H9 (cell line): ENCODE measurements around the gene AFF1. TPM values are rescaled to one million over a fixed set of nuclear protein-coding genes. Genes with fewer than 3 reads are reported as not detected.
A peak's percentile ranks its signal among the peaks of the same experiment; 100 is the strongest.

Experiments
- DNase-seq: peaks from one replicate; pipeline ENCODE4 v3.0.0-alpha.2; 2017
- H2AFZ ChIP-seq: one replicate; pipeline ENCODE4 v1.6.1; 2013; ENCODE audit warnings: mild to moderate bottlenecking, low read length, control low read depth, moderate library complexity
- H2AK5ac ChIP-seq: 2 replicates; pipeline ENCODE4 v1.6.1; 2013; ENCODE audit warnings: low read length, control low read depth, mixed read lengths; ENCODE audit not compliant: insufficient read length
- H2BK120ac ChIP-seq: one replicate; pipeline ENCODE4 v1.6.1; 2013; ENCODE audit warnings: low read depth, mild to moderate bottlenecking, low read length, control low read depth, inconsistent platforms; ENCODE audit not compliant: poor library complexity, severe bottlenecking
- H2BK12ac ChIP-seq: 2 replicates; pipeline ENCODE4 v1.6.1; 2013; ENCODE audit warnings: low read length, control low read depth, mixed read lengths, low read depth; ENCODE audit not compliant: insufficient read length
- H2BK15ac ChIP-seq: 2 replicates; pipeline ENCODE4 v1.6.1; 2013; ENCODE audit warnings: low read depth, low read length, control low read depth
- H2BK20ac ChIP-seq: one replicate; pipeline ENCODE4 v1.6.1; 2013; ENCODE audit warnings: low read depth, mild to moderate bottlenecking, low read length, control low read depth, inconsistent platforms; ENCODE audit not compliant: poor library complexity, severe bottlenecking
- H2BK5ac ChIP-seq: 2 replicates; pipeline ENCODE4 v1.6.1; 2013; ENCODE audit warnings: low read length, control low read depth, mixed read lengths; ENCODE audit not compliant: insufficient read length
- H3K14ac ChIP-seq: 2 replicates; pipeline ENCODE4 v1.6.1; 2013; ENCODE audit warnings: low read length, control low read depth; ENCODE audit not compliant: insufficient read depth
- H3K18ac ChIP-seq: 2 replicates; pipeline ENCODE4 v1.6.1; 2013; ENCODE audit warnings: low read depth, mild to moderate bottlenecking, mixed read lengths, low read length, control low read depth; ENCODE audit not compliant: insufficient read length
- H3K23ac ChIP-seq: 2 replicates; pipeline ENCODE4 v1.6.1; 2013; ENCODE audit warnings: low read length, control low read depth, mixed read lengths, low read depth; ENCODE audit not compliant: insufficient read length
- H3K23me2 ChIP-seq: 2 replicates; pipeline ENCODE4 v1.6.1; 2013; ENCODE audit warnings: low read depth, mild to moderate bottlenecking, mixed read lengths, low read length, control low read depth; ENCODE audit not compliant: insufficient read length, poor library complexity, severe bottlenecking
- H3K27ac ChIP-seq: 2 replicates; pipeline ENCODE4 v1.5.1; 2013; ENCODE audit warnings: low read length, control low read depth, mixed read lengths, low read depth; ENCODE audit not compliant: insufficient read length
- H3K27me3 ChIP-seq: 2 replicates; pipeline ENCODE4 v1.6.1; 2013; ENCODE audit warnings: low read length, control low read depth, inconsistent platforms; ENCODE audit not compliant: insufficient read depth
- H3K4ac ChIP-seq: 2 replicates; pipeline ENCODE4 v1.6.1; 2013; ENCODE audit warnings: low read depth, mild to moderate bottlenecking, control low read depth, inconsistent platforms, low read length, moderate library complexity
- H3K4me1 ChIP-seq: 2 replicates; pipeline ENCODE4 v1.6.1; 2013; ENCODE audit warnings: low read length, control low read depth, inconsistent platforms; ENCODE audit not compliant: insufficient read depth
- H3K4me2 ChIP-seq: 2 replicates; pipeline ENCODE4 v1.6.1; 2013; ENCODE audit warnings: low read length, control low read depth, mixed read lengths; ENCODE audit not compliant: insufficient read length, insufficient read depth
- H3K56ac ChIP-seq: 2 replicates; pipeline ENCODE4 v1.6.1; 2013; ENCODE audit warnings: low read depth, mild to moderate bottlenecking, mixed read lengths, low read length, control low read depth; ENCODE audit not compliant: insufficient read length
- H3K79me1 ChIP-seq: 2 replicates; pipeline ENCODE4 v1.6.1; 2013; ENCODE audit warnings: low read depth, mild to moderate bottlenecking, moderate library complexity, low read length, control low read depth, inconsistent platforms; ENCODE audit not compliant: insufficient read depth, poor library complexity, severe bottlenecking
- H3K79me2 ChIP-seq: 2 replicates; pipeline ENCODE4 v1.6.1; 2013; ENCODE audit warnings: low read length, control low read depth, inconsistent platforms; ENCODE audit not compliant: insufficient read depth
- H3K9ac ChIP-seq: 2 replicates; pipeline ENCODE4 v1.6.1; 2013; ENCODE audit warnings: low read length, control low read depth, mixed read lengths; ENCODE audit not compliant: insufficient read length; ENCODE audit errors: extremely low read depth
- H3K9me3 ChIP-seq: one replicate; pipeline ENCODE4 v1.6.1; 2013; ENCODE audit warnings: low read depth, low read length, inconsistent platforms; ENCODE audit not compliant: control insufficient read depth
- H3T11ph ChIP-seq: one replicate; pipeline ENCODE4 v1.6.1; 2013; ENCODE audit warnings: mild to moderate bottlenecking, low read length, control low read depth, inconsistent platforms
- H4K20me1 ChIP-seq: one replicate; pipeline ENCODE4 v1.6.1; 2013; ENCODE audit not compliant: control insufficient read depth, insufficient read length, insufficient read depth
- H4K5ac ChIP-seq: 2 replicates; pipeline ENCODE4 v1.6.1; 2013; ENCODE audit warnings: low read depth, mild to moderate bottlenecking, mixed read lengths, low read length, control low read depth; ENCODE audit not compliant: insufficient read length
- H4K8ac ChIP-seq: replicated peaks from 2 replicates; pipeline ENCODE4 v1.6.1; 2013; ENCODE audit warnings: low read length, control low read depth, mixed read lengths, low read depth; ENCODE audit not compliant: insufficient read length
- H4K91ac ChIP-seq: 2 replicates; pipeline ENCODE4 v1.6.1; 2013; ENCODE audit warnings: low read depth, mild to moderate bottlenecking, moderate library complexity, mixed read lengths, low read length, control low read depth; ENCODE audit not compliant: insufficient read length
- H3K27ac Mint-ChIP-seq, 3 experiments: 2 replicates in 2 of 3; 3 replicates in 1 of 3; pipeline ENCODE4 v1.8.0; 2020 to 2021; ENCODE audit warnings: mixed read lengths in 3 of 3, mild to moderate bottlenecking in 1 of 3, moderate library complexity in 1 of 3
- H3K27me3 Mint-ChIP-seq: 2 replicates; pipeline ENCODE4 v1.8.0; 2021; ENCODE audit warnings: low read depth, mild to moderate bottlenecking, moderate library complexity, mixed read lengths
- H3K36me3 Mint-ChIP-seq, 3 experiments: 2 replicates in 2 of 3; 3 replicates in 1 of 3; pipeline ENCODE4 v1.8.0; 2020 to 2021; ENCODE audit warnings: low read depth in 3 of 3, mixed read lengths in 3 of 3; ENCODE audit not compliant: insufficient read depth in 1 of 3
- H3K4me1 Mint-ChIP-seq, 2 experiments: 2 replicates each; pipeline ENCODE4 v1.8.0; 2020; ENCODE audit warnings: mixed read lengths in 2 of 2
- H3K4me3 Mint-ChIP-seq, 2 experiments: 2 replicates in 1 of 2; 3 replicates in 1 of 2; pipeline ENCODE4 v1.8.0; 2020 to 2021; ENCODE audit warnings: mild to moderate bottlenecking in 2 of 2, mixed read lengths in 2 of 2, moderate library complexity in 1 of 2
- H3K9me3 Mint-ChIP-seq, 2 experiments: 2 replicates in 1 of 2; 3 replicates in 1 of 2; pipeline ENCODE4 v1.8.0; 2020; ENCODE audit warnings: mild to moderate bottlenecking in 2 of 2, mixed read lengths in 2 of 2, moderate library complexity in 1 of 2
- WGBS: extraction: QIAGEN DNeasy Blood & Tissue Kit; methylation state at CpG from one replicate; pipeline ENCODE4 v1.1.7; 2013; ENCODE audit warnings: missing lambda C conversion rate, low lambda C conversion rate, mixed read lengths; ENCODE audit not compliant: insufficient read length; ENCODE audit errors: extremely low coverage; 5-methylcytosine and 5-hydroxymethylcytosine counted together
- total RNA-seq: library from RNA; stranded (reverse); gene quantifications from 2 replicates; pipeline ENCODE4 v1.2.1, GENCODE V29; 2021
- TF ChIP-seq, protein P1 (sequence below): fragments of 200-600 bp; sonication (generic); conservative IDR thresholded peaks from 3 replicates; pipeline ENCODE4 v1.8.0; 2021; ENCODE audit warnings: antibody characterized with exemption, mild to moderate bottlenecking

Gene AFF1
- total RNA-seq, 1 experiment from 2014 or later: 74.5 TPM

DNA sequence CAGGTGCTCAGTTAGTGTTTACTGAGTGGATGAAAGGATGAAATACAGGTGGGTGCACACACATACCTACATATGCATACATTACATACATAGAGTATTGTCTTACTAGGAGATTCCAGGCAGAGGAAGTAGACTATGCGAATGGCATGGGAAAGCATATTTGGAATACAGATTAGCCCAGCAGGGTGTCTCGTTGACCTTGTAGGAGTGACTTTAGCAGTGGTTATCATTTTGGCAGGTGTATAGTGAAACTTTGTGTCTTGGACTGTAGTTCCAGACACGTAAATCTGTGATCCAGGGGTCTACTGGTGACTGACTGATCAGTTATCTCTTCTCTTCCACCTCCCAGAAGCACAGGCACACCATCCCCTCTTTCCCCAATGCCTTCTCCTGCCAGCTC, 199.3 kb downstream of the AFF1 start:
- Mint-ChIP-seq H3K4me1 (no peaks in the 10 kb centered on the region), H3K9me3 (no peaks in the 10 kb centered on the region), H3K27me3 (no peaks in the 10 kb centered on the region), H3K36me3 (peaks cover 30 to 75% (median 66%) of the 10 kb centered on the region in 3 experiments; a peak in 6 of 7 replicates), H3K4me3 (no peak overlapping the region), H3K27ac (peak overlapping the region in 2 of 3 experiments; percentile 16 to 62; a peak in 3 of 7 replicates)
- WGBS: no CpG with 5 or more reads among the region's 3 CpGs
- no peak overlapping the region for H2BK20ac ChIP-seq
- no peak overlapping the region for H2BK12ac ChIP-seq
- no peak overlapping the region for H3K18ac ChIP-seq
- no peak overlapping the region for H3T11ph ChIP-seq
- no peak overlapping the region for H3K4ac ChIP-seq
- H3K79me1 ChIP-seq: no peaks in the 10 kb centered on the region
- no peak overlapping the region for H3K14ac ChIP-seq
- H4K20me1 ChIP-seq: no peaks in the 10 kb centered on the region
- no peak overlapping the region for H2BK5ac ChIP-seq
- no peaks in the 10 kb centered on the region for H3K27me3 ChIP-seq
- no peak for DNase-seq
- TF ChIP-seq, protein P1, sequence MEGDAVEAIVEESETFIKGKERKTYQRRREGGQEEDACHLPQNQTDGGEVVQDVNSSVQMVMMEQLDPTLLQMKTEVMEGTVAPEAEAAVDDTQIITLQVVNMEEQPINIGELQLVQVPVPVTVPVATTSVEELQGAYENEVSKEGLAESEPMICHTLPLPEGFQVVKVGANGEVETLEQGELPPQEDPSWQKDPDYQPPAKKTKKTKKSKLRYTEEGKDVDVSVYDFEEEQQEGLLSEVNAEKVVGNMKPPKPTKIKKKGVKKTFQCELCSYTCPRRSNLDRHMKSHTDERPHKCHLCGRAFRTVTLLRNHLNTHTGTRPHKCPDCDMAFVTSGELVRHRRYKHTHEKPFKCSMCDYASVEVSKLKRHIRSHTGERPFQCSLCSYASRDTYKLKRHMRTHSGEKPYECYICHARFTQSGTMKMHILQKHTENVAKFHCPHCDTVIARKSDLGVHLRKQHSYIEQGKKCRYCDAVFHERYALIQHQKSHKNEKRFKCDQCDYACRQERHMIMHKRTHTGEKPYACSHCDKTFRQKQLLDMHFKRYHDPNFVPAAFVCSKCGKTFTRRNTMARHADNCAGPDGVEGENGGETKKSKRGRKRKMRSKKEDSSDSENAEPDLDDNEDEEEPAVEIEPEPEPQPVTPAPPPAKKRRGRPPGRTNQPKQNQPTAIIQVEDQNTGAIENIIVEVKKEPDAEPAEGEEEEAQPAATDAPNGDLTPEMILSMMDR: no peak
- no peak overlapping the region for H3K4me2 ChIP-seq
- no peak overlapping the region for H3K23ac ChIP-seq
- no peak overlapping the region for H3K9ac ChIP-seq
- H3K56ac ChIP-seq: no peak overlapping the region
- H2BK120ac ChIP-seq: no peak overlapping the region
- no peaks in the 10 kb centered on the region for H3K4me1 ChIP-seq
- no peak overlapping the region for H4K8ac ChIP-seq
- H3K9me3 ChIP-seq: no peaks in the 10 kb centered on the region
- H2AK5ac ChIP-seq: no peak overlapping the region
- no peak overlapping the region for H4K91ac ChIP-seq
- no peak overlapping the region for H4K5ac ChIP-seq
- no peak overlapping the region for H2AFZ ChIP-seq
- H3K79me2 ChIP-seq: no peaks in the 10 kb centered on the region
- no peaks in the 10 kb centered on the region for H3K23me2 ChIP-seq
- no peak overlapping the region for H2BK15ac ChIP-seq
- H3K27ac ChIP-seq: no peak overlapping the region
